Islet of Langerhans (tissue), 1 donor: Measurements from ENCODE around the gene GOLPH3.
"Not testable (repeated sequence)": the region's sequence is repeated elsewhere in the genome, so short reads cannot be mapped to it uniquely, and the experiment has no call there.

Experiments used
- FAIRE-seq: peaks from one replicate; lab custom pipeline; 2011; peaks lifted over from hg19 to GRCh38; lab: Jason Lieb, UNC

Gene GOLPH3

DNA sequence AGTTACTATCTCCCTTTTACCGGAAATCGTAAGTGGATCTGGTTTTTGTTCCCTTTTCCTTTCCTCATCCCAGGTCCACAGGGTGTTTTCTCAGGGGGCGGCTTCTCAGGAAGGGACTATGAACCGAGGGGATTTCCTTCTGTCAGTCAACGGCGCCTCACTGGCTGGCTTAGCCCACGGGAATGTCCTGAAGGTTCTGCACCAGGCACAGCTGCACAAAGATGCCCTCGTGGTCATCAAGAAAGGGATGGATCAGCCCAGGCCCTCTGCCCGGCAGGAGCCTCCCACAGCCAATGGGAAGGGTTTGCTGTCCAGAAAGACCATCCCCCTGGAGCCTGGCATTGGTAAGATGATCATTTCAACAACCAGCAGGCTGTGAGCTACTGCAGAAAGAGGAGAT lies 75.8 kb downstream of the GOLPH3 start:
- FAIRE-seq = no peak

DNA sequence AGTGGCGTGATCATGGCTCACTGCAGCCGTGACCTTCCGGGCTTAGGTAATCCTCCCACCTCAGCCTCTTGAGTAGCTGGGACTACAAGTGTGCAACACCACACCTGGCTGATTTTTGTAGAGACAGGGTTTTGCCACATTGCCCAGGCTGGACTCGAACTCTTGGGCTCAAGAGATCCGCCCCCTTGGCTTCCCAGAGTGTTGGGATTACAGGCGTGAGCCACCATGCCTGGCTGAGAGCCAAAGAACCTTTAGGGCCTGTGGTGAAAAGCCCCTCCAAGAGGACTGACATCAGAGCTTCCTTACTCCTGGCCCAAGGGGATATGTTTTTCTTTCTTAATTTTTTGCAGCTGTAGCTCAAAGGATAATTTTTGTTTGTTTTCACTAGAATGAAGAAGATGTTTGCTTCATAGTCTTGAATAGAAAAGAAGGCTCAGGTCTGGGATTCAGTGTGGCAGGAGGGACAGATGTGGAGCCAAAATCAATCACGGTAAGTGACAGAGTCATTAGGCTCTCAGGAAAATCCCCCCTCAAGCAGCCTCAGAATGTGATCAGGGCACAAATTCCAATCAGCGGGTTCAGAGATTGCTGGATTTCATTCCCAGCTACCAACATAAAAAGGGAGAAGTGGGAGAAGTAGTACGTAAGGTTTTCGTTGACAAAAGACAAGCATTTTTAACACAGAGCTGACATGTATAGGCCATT lies 77.1 kb downstream of the GOLPH3 start:
- no peak for FAIRE-seq

DNA sequence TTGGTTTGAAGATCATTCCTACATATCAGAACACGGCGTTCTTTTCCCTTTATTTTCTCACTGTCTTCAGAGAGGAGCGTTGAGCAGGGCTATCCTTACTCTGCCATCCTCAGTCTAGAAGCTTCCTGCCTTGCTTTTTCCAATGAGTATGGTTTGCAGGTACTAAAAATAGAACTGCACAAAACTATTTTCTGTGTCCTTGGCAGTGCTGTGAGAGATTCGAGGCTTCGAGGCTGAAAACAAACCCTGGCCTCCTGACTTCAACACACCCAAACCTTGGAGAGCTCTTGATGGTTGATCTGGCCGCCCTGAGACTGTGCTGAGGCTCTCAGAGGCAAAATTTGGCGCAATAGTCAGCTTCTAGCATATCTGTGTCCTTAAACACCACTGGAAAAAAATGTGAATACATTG lies 78.9 kb downstream of the GOLPH3 start:
- FAIRE-seq = no peak

DNA sequence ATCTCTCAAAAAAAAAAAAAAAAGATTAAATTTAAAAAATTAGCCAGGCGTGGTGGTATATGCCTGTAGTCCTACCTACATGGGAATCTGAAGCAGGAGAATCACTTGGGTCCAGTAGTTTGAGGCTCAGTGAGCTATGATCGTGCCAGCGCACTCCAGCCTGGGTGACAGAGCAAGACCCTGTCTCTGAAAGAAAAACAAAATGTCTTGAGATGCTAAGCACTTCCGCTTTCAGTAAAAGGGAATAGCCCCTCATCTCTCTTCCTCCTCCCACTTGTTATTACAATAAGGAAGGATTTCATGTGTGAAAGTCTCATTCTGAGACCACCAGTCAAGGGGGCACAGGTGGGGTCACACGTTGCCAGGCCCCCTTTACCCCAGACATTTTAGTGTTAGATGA lies 79.4 kb downstream of the GOLPH3 start:
- FAIRE-seq = no peak

DNA sequence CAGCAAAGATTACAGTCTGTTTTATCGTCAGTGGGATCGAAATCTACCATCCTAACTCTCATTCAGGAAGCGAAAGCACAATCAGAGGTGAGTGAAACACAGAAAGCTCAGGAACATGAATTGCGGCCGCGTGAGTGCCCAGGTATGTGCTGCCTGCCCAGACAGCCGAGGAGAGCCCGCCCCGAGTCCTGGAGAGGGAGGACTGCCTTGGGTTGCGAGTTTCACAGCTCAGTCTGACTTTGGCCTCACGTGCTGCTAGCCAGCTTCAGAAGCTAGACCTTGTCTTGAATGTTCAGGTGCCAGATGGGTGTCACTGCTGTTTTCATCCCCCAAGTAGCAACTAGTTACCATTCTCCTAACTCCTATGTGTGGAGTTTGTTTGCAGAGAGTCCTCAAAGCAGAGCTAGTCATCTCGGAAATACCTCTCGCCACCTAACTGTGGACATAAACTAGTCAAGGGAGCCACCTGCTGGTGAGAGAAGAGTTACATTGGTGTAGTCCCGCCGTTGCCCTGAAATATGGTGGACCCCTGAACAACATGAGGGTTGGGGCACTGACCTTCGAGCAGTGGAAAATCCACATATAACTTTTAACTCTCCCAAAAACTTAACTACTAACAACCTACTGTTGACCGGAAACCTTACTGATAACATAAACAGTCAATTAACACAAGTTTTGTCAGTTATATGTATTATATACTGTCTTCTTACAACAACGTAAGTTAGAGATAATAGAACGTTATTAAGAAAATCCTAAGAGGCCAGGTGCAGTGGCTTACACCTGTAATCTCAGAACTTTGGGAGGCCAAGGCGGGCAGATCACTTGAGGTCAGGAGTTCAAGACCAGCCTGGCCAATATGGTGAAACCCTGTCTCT lies 80.9 kb downstream of the GOLPH3 start:
- no peak for FAIRE-seq

DNA sequence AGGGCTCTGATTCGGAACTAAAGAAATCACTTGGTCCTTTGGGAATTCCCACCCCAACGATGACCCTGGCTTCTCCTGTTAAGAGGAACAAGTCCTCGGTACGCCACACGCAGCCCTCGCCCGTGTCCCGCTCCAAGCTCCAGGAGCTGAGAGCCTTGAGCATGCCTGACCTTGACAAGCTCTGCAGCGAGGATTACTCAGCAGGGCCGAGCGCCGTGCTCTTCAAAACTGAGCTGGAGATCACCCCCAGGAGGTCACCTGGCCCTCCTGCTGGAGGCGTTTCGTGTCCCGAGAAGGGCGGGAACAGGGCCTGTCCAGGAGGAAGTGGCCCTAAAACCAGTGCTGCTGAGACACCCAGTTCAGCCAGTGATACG lies 83.4 kb downstream of the GOLPH3 start:
- FAIRE-seq = no peak

DNA sequence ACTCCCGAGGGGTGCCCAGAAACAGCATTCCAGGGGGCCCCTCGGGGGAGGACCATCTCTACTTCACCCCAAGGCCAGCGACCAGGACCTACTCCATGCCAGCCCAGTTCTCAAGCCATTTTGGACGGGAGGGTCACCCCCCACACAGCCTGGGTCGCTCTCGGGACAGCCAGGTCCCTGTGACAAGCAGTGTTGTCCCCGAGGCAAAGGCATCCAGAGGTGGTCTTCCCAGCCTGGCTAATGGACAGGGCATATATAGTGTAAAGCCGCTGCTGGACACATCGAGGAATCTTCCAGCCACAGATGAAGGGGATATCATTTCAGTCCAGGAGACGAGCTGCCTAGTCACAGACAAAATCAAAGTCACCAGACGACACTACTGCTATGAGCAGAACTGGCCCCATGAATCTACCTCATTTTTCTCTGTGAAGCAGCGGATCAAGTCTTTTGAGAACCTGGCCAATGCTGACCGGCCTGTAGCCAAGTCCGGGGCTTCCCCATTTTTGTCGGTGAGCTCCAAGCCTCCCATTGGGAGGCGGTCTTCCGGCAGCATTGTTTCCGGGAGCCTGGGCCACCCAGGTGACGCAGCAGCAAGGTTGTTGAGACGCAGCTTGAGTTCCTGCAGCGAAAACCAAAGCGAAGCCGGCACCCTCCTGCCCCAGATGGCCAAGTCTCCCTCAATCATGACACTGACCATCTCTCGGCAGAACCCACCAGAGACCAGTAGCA lies 83.9 kb downstream of the GOLPH3 start:
- FAIRE-seq = no peak

DNA sequence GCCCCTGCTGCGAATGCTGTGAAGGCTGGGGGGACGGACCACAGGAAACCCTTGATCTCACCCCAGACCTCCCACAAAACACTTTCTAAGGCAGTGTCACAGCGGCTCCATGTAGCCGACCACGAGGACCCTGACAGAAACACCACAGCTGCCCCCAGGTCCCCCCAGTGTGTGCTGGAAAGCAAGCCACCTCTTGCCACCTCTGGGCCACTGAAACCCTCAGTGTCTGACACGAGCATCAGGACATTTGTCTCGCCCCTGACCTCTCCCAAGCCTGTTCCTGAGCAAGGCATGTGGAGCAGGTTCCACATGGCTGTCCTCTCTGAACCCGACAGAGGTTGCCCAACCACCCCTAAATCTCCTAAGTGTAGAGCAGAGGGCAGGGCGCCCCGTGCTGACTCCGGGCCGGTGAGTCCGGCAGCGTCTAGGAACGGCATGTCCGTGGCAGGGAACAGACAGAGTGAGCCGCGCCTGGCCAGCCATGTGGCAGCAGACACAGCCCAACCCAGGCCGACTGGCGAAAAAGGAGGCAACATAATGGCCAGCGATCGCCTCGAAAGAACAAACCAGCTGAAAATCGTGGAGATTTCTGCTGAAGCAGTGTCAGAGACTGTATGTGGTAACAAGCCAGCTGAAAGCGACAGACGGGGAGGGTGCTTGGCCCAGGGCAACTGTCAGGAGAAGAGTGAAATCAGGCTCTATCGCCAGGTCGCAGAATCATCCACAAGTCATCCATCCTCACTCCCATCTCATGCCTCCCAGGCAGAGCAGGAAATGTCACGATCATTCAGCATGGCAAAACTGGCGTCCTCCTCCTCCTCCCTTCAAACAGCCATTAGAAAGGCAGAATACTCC lies 84.7 kb downstream of the GOLPH3 start:
- FAIRE-seq = no peak

DNA sequence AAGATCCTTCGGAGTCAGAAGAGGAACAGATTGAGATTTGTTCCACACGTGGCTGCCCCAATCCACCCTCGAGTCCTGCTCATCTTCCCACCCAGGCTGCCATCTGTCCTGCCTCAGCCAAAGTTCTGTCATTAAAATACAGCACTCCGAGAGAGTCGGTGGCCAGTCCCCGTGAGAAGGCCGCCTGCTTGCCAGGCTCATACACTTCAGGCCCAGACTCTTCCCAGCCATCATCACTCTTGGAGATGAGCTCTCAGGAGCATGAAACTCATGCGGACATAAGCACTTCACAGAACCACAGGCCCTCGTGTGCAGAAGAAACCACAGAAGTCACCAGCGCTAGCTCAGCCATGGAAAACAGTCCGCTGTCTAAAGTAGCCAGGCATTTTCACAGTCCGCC lies 85.9 kb downstream of the GOLPH3 start:
- FAIRE-seq = no peak

DNA sequence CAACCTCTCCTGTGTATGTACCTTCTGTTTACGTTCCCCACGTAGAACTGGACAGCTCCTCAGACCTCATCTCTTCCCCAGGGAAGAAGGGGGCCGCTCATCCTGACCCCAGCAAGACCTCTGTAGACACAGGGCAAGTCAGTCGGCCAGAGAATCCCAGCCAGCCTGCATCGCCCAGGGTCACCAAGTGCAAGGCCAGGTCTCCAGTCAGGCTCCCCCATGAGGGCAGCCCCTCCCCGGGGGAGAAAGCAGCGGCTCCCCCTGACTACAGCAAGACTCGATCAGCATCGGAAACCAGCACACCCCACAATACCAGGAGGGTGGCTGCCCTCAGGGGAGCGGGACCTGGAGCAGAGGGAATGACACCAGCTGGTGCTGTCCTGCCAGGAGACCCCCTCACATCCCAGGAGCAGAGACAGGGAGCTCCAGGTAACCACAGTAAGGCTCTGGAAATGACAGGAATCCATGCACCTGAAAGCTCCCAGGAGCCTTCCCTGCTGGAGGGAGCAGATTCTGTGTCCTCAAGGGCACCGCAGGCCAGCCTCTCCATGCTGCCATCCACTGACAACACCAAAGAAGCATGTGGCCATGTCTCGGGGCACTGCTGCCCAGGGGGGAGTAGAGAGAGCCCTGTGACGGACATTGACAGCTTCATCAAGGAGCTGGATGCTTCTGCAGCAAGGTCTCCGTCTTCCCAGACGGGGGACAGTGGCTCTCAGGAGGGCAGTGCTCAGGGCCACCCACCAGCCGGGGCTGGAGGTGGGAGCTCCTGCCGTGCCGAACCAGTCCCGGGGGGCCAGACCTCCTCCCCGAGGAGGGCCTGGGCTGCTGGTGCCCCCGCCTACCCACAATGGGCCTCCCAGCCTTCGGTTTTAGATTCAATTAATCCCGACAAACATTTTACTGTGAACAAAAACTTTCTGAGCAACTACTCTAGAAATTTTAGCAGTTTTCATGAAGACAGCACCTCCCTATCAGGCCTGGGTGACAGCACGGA lies 86.7 kb downstream of the GOLPH3 start:
- FAIRE-seq = no peak

DNA sequence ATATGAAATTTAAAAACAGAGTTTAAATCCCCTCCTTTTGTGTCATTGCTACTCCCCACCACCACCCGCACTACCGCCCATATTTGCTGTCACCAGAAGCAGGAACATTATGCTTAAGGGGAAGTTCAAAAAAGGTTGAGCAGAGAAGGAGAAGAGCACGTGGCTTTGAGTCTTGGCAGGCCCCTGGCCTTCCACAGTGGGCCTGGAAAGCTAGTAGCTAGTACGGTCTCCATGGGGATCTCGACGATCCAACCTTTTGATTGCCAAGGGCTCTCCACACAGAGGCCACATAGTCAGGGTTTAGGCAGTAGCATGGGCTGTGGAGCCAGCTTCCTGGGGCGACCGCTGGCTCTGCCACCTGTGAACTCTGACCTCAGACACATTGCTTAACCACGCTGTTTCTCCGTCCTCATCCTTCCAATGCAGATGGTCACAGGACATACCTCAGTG lies 90.1 kb downstream of the GOLPH3 start:
- FAIRE-seq = no peak

DNA sequence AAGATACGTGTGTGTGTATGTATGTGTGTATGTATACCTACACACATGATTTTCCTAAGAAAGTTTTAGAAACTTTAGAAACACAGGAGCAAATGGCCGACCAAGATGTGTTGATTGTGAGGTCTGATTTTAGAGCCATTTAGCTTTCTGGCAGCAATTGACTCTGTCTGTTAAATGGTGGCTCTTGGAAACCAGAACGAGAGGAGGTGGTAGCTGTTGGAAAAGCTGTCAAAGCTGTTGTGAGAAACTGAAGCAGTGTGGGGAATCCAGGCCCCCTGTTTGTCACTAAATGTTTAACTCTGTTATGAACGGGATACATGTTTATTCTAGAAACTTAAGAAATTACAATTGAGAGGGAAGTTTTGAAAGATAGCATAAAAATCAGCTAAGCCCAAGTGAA lies 91.4 kb downstream of the GOLPH3 start:
- FAIRE-seq = no peak

DNA sequence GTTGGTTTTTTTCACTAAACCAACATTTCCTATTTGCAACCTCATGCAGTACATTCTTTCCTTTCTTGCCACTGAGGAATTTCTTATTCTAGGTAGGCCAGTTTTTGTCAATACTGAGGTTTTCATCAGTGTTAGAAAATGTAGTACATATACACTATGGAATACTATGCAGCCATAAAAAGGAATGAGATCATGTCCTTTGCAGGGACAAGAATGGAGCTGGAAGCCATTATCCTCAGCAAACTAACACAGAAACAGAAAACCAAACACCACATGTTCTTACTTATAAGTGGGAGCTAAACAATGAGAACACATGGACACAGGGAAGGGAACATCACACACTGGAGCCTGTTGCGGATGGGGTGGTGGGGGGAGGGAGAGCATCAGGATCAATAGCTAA lies 93.6 kb downstream of the GOLPH3 start:
- not testable (repeated sequence) for FAIRE-seq

DNA sequence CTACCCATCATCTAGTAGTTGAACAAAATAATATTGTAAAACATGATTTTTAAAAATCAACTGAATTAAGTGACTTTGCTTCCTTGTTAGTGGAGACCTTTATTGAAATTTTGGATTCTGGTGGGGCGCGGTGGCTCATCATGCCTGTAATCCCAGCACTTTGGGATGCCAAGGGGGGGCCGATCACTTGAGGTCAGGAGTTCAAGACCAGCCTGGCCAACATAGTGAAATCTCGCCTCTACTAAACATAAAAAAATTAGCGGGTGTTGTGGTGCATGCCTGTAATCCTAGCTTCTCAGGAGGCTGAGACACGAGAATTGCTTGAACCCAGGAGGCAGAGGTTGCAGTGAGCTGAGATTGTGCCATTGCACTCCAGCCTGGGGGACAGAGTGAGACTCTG lies 95.3 kb downstream of the GOLPH3 start:
- not testable (repeated sequence) for FAIRE-seq

DNA sequence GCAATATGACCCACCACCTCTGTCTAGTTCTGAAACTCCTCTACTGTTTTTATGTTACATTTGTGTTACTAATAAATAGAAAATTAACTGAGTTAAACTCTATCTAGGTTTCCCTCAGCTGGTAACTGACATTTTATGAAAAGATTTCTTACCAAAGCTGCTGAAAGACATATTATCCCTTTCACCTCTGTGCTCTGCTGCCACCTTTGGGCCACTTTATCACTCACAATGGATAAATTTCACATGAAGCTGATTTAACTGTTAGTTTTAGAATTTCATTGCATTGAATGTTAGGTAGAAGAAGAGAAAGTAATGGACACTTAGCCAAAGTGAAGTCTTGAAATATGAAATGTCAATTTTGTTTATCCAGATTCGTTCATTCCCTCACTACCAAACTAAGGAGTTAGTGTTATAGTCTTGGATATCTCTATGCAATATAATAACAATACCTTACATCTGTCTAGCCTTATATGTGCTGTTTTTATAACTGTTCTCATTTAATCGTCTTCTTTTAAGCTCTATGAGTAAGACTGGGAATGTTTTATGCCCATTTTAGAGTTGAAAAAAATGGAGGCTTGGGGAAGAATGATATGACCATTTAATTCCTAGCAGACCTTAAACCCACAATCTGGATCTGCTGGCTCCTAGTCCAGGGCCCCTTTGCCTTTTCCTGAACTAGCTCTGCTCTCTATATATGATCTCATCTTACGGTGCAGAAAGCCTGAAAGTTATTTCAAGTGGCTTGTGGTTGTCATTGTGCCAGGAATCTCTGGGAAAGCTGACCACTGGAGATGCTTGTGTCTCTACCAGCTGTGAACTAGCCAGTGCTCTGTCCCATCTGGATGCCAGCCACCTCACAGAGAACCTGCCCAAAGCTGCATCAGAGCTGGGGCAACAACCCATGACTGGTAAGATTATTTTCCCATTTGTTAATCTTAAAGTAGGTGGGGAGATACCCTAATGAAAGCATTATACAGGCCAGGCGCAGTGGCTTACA lies 97.1 kb downstream of the GOLPH3 start:
- FAIRE-seq = peak; percentile 62
